GM21717 (cell line): ENCODE measurements around the gene CFAP61.
"Not testable (repeated sequence)": the region's sequence is repeated elsewhere in the genome, so short reads cannot be mapped to it uniquely, and the experiment has no call there.

Source experiments
- ATAC-seq: cut with Tn5 transposase; IDR thresholded peaks from one replicate; pipeline ENCODE4 v1.9.1; 2021; ENCODE audit warnings: mild to moderate bottlenecking, moderate library complexity; ENCODE audit not compliant: unreplicated experiment

Gene CFAP61

DNA sequence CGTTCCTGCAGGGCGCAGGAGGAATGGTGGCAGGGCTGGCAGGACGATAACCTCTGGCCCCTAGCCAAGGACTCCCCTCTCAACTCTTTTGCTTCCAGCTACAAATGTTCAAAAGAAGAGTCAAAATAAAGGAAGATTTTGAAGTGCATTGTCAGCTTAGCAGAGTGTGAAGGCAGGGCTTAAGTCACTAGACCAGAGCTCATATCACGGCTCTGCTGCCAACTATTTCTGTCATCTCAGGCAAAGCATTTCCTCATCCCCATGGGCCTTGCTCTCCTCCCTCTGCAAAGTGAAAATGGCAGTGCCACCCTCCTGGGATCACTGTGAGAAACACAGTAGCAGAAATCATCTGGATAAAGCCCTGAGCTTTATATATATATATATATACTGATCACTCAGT, 36.7 kb downstream of the CFAP61 start:
- no peak for ATAC-seq

- ATAC-seq = no peak
These were observed 37.6 kb downstream of the CFAP61 start for GRCh38 chr20:20089939-20090338.

- ATAC-seq = no peak
These were observed 40.5 kb downstream of the CFAP61 start for GRCh38 chr20:20092827-20093226.

GRCh38 chr20:20094410-20094809, 42.1 kb downstream of the CFAP61 start:
- ATAC-seq = no peak

GRCh38 chr20:20095114-20095872, 43.0 kb downstream of the CFAP61 start:
- no peak for ATAC-seq

DNA sequence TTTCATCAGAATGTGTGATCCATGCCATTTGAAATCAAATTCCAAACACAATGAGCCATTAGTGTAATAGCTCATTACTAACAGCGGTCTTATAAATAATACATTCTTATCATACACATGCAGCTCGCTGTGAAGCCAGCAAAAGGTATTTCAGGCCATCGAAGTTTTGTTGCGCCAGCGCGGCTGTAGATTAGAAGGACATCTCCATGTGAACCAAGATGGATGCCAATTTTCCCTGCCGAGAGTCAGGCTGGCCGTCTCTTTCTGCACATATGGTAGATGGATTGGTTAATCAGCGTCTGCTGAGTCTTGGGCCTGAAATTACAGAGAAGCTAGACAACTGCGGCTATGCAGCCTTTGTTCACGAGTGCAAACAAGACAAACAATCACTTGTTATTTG, 44.1 kb downstream of the CFAP61 start:
- ATAC-seq = no peak

DNA sequence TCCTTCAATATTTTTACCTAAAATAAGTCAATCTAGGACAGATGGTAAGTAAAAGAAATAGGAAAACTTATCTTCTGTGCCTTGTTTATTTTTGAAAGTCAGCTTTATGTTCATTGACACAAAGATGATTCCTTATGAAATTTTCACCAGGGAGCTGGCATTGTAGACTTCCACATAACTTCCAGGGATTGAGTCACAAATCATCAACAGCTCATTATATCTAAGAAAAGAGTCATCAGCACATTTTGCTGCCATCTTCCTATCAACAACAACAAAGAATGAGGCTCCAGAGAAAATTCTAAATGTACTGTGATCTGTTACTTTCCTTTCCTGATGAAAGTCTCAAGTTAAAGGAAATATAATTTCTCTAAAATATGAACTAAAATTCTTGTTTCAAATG, 48.5 kb downstream of the CFAP61 start:
- no peak for ATAC-seq

DNA sequence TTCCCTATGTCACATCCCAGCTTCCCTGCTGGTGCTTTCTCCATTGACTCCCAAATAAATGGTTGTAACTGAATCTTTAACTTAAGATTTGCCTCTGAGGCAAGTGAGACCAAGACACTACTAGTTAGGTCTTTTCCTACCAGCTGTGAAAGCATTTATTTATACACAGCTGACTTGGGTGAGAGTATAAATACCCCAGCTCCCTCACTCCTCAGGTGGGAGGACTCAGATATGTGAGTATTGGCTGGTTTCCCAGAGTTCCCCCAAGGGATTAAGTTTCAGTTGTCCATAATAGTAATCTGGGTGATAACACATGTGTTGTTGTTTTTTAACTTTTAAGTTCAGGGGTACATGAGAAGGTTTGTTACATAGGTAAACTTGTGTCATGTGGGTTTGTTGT, 49.8 kb downstream of the CFAP61 start:
- ATAC-seq = no peak

- ATAC-seq = no peak
These were observed 50.5 kb downstream of the CFAP61 start for GRCh38 chr20:20102716-20103258.

GRCh38 chr20:20103486-20103885, 51.2 kb downstream of the CFAP61 start:
- no peak for ATAC-seq

- ATAC-seq = not testable (repeated sequence)
These were observed 70.9 kb downstream of the CFAP61 start for GRCh38 chr20:20123187-20123586.

GRCh38 chr20:20130399-20130798, 78.1 kb downstream of the CFAP61 start:
- ATAC-seq = no peak

GRCh38 chr20:20134941-20135575, 82.7 kb downstream of the CFAP61 start:
- no peak for ATAC-seq

- ATAC-seq = no peak
These were observed 84.0 kb downstream of the CFAP61 start for GRCh38 chr20:20136313-20136712.

DNA sequence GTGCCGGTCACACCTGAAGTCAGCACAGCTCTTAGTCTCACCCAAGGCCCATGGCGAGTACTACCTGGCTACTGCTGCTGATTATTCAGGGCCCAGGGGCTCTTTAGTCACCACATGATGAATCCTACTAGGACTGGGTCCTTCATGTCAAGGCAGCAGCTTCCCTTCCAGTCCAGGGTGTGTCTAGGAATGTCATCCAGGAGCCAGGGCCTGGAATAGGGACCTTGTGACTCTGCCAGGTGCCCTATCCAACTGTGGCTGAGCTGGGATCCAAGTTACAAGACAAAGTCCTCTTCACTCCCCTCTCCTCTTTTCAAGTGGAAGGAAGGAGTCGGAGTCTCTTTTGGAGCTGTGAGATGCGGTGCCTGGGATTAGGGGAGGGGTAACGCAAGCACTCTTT, 85.5 kb downstream of the CFAP61 start:
- ATAC-seq = no peak

DNA sequence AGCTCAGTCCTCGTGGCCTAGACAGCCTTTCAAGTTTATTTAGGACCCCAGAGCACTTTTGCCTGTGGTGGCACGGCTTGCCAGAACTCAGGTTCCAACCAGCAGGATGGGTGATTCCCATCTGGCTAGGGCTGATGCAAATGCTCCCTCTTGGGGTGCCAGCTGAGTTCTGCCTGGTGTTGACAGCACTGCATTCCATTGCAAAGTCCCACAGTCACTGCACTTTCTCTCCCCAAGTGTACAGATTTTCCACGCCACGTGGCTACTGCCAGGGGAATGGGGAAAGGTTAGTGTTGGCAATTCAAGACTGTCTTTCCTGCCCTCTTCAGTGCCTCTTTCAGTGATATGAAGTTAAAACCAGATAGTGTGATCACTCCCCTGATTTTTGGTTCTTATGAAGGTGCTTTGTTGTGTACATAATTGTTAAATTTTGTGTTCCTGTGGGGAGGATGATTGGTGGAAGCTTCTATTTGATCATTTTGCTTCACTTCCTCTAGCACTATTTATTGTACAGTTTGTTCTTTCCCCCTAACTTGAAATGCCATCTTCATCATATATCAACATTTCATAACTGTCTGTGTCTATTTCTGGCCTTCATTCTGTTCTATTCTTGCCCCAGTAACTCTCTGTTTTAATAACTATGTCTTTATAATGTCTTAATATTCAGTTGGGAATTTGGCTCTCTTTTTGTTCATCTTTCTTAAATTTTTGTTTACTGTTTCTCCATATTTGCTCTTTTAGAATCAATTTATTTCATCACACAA, 86.2 kb downstream of the CFAP61 start:
- no peak for ATAC-seq

- no peak for ATAC-seq
These were observed 87.1 kb downstream of the CFAP61 start for GRCh38 chr20:20139403-20139802.

DNA sequence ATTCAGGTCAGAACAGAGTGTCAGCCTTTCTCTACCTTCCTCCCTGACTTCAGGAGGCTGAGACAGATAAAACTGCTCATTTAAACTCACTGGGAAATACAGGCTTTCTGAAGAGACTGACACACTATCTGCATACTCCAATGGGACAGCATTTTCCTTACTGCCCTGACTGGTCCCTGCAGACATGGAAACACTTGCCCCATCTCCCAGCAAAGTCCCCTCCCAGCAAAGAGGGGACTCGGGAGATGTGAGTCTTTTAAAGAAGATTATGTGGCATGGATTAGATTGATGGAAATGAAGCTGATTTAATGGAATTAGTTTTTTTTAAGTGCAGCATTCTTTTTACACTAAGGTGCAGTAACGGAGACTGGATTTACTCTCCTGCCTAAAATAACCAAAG, 90.8 kb downstream of the CFAP61 start:
- ATAC-seq = no peak

- no peak for ATAC-seq
These were observed 91.3 kb downstream of the CFAP61 start for GRCh38 chr20:20143646-20144045.

GRCh38 chr20:20148779-20149178, 96.4 kb downstream of the CFAP61 start:
- ATAC-seq = no peak

GRCh38 chr20:20150241-20150640, 97.9 kb downstream of the CFAP61 start:
- no peak for ATAC-seq

- no peak for ATAC-seq
These were observed 108.2 kb downstream of the CFAP61 start for GRCh38 chr20:20160520-20160919.
